ENCODE data around the gene KIF18B.

GRCh38 chr17:44912763-44913544 lies 34.6 kb downstream of the KIF18B start:
- TF ChIP-seq CTCF (conservative IDR thresholded peaks at IDR 0.05 in 1 of 2, IDR thresholded peaks at IDR 0.05 in 1 of 2; ENCODE audit: extremely low read depth in 1 of 2, insufficient read depth in 1 of 2, low read depth in 1 of 2, low read length in 2 of 2) (no peak), EZH2 (IDR thresholded peaks at IDR 0.05; ENCODE audit: borderline replicate concordance, low read length) (no peak)
